Measurements from ENCODE around the gene FAAP24. TPM values are rescaled to one million over a fixed set of nuclear protein-coding genes. Genes with fewer than 3 reads are reported as not detected.
"Not testable (repeated sequence)": the region's sequence is repeated elsewhere in the genome, so short reads cannot be mapped to it uniquely, and the experiment has no call there.

Gene FAAP24
- polyA plus RNA-seq, 1 donor from 2014 or later: 3.5 TPM

GRCh38 chr19:33022472-33023116 lies 50.6 kb downstream of the FAAP24 start:
- H3K4me1 Mint-ChIP-seq: no peaks in the 10 kb centered on the region
- no peak overlapping the region for H3K4me3 Mint-ChIP-seq
- H3K27ac Mint-ChIP-seq: no peak overlapping the region
- peaks cover 1% of the 10 kb centered on the region for H3K27me3 Mint-ChIP-seq
- no peaks in the 10 kb centered on the region for H3K36me3 Mint-ChIP-seq
- H3K9me3 Mint-ChIP-seq: no peaks in the 10 kb centered on the region

- Mint-ChIP-seq H3K36me3 (peaks cover 2% of the 10 kb centered on the region), H3K4me1 (no peaks in the 10 kb centered on the region), H3K27ac (no peak overlapping the region), H3K4me3 (no peak overlapping the region), H3K27me3 (peaks cover 1% of the 10 kb centered on the region), H3K9me3 (no peaks in the 10 kb centered on the region)
Observed at GRCh38 chr19:33024398-33024797, 52.4 kb downstream of the FAAP24 start.

GRCh38 chr19:33025468-33026238 lies 53.6 kb downstream of the FAAP24 start:
- not testable (repeated sequence) for H3K36me3 Mint-ChIP-seq, H3K27me3 Mint-ChIP-seq, H3K4me3 Mint-ChIP-seq, H3K9me3 Mint-ChIP-seq, H3K4me1 Mint-ChIP-seq
- peak overlapping the region in 1 of 3 donors; percentile 19 for H3K27ac Mint-ChIP-seq

GRCh38 chr19:33026602-33027001 lies 54.6 kb downstream of the FAAP24 start:
- not testable (repeated sequence) for H3K9me3 Mint-ChIP-seq, H3K36me3 Mint-ChIP-seq, H3K4me3 Mint-ChIP-seq, H3K27ac Mint-ChIP-seq, H3K4me1 Mint-ChIP-seq, H3K27me3 Mint-ChIP-seq

Other genes with a start within 250 kb of the FAAP24 start
- gene SLC7A9, start 102.5 kb upstream of the FAAP24 start, polyA plus RNA-seq: not detected
- 11.8 TPM for gene CEP89, start 284 bp upstream of the FAAP24 start, polyA plus RNA-seq
- 3.7 TPM for gene RHPN2, start 92.6 kb downstream of the FAAP24 start, polyA plus RNA-seq
- gene GPATCH1, start 108.9 kb downstream of the FAAP24 start, polyA plus RNA-seq: 7.0 TPM
- 0.13 TPM for gene WDR88, start 159.9 kb downstream of the FAAP24 start, polyA plus RNA-seq
- not detected for gene LRP3, start 222.1 kb downstream of the FAAP24 start, polyA plus RNA-seq

All from IgD-negative memory B cell (primary cell).